ENCODE results near the gene FRS2.

FRS2 gene

GRCh38 chr12:69490920-69491643 is 20.9 kb downstream of the FRS2 start:
- H3K4me3 ChIP-seq (ENCODE audit: low read depth, low read length): no peak overlapping the region
- in situ Hi-C loops (cut with HindIII; ENCODE audit: low sequenced_read_pairs): no loop called here
- DNase-seq (ENCODE audit: low read depth): no peak
- TF ChIP-seq, protein P1, sequence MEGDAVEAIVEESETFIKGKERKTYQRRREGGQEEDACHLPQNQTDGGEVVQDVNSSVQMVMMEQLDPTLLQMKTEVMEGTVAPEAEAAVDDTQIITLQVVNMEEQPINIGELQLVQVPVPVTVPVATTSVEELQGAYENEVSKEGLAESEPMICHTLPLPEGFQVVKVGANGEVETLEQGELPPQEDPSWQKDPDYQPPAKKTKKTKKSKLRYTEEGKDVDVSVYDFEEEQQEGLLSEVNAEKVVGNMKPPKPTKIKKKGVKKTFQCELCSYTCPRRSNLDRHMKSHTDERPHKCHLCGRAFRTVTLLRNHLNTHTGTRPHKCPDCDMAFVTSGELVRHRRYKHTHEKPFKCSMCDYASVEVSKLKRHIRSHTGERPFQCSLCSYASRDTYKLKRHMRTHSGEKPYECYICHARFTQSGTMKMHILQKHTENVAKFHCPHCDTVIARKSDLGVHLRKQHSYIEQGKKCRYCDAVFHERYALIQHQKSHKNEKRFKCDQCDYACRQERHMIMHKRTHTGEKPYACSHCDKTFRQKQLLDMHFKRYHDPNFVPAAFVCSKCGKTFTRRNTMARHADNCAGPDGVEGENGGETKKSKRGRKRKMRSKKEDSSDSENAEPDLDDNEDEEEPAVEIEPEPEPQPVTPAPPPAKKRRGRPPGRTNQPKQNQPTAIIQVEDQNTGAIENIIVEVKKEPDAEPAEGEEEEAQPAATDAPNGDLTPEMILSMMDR (IDR thresholded peaks at IDR 0.05; ENCODE audit: low read depth, low read length, missing control alignments): no peak

DNA sequence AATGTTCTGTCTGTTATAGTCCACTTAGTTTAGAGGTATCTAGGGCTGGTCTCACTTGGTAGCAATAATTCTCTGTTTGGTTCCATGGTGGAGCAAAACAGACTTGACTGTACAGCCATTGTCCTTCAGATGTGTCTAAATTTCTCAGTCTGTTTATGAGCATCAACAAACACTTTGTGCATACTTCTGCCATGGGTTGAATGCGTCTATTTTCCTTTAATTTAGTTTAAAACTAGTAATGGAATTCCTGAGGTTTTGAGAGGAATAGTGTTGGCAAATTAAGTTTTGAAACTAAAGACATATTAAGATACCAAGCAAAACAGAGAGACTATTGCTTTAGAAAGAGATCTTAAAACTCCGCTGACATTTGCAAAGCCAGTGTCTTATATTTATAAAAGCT is 22.6 kb downstream of the FRS2 start:
- no peak for DNase-seq (ENCODE audit: low read depth)
- TF ChIP-seq, protein P1 (IDR thresholded peaks at IDR 0.05; ENCODE audit: low read depth, low read length, missing control alignments): no peak
- no peak overlapping the region for H3K4me3 ChIP-seq (ENCODE audit: low read depth, low read length)
- in situ Hi-C loops (cut with HindIII; ENCODE audit: low sequenced_read_pairs): no loop called here

DNA sequence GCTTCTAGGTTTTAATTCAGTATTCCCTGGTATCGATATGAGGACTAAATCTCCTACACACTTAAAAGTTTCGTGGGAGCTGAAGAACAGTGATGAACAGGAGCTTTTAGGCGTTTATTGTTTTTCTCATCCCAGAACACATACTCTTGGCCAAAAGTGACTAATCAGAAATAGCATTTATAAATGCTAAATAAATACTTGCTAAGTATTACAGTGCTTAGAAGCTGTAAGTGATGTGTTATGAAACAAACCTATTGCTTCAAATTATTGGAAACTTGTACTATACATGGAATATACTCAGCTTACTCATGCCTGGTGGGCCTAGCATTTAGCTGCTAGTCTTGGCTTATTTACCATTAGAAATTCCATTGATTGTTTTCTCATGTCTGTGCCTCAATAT is 24.9 kb downstream of the FRS2 start:
- H3K4me3 ChIP-seq (ENCODE audit: low read depth, low read length): no peak overlapping the region
- no peak for DNase-seq (ENCODE audit: low read depth)
- in situ Hi-C loops (cut with HindIII; ENCODE audit: low sequenced_read_pairs): no loop called here
- TF ChIP-seq, protein P1 (IDR thresholded peaks at IDR 0.05; ENCODE audit: low read depth, low read length, missing control alignments): no peak

DNA sequence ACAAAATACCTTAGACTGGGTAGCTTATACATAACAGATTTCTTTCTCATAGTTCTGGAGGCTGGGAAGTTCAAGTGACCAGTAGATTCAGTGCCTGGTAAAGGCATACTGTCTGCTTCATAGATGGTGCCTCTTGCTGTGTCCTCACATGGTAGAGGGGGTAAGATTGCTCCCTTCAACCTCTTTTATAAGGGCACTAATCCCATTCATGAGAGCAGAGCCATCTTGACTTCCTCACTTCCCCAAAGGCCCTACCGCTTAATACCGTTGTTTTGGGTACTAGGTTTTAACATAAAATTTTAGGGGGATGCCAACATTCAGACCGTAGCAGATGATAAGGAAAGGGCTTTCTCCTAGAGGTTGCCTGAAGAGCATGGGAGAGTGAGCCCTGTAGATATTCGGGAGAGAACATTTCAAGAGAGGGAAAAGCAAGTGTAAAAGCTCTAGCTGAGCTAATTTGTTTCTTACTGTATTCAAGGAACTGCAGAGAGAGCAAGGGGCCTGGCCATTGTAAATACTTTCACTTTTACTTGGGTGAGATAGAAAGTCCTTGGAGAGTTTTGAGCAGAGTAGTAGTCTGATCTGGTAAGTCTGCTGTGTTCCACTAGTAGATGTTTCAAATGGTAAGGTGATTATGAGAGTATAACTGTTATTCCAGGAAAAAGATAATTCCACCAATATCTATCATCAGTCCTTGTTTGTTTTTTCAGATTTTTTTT is 27.3 kb downstream of the FRS2 start:
- TF ChIP-seq, protein P1 (IDR thresholded peaks at IDR 0.05; ENCODE audit: low read depth, low read length, missing control alignments): no peak
- DNase-seq (ENCODE audit: low read depth): no peak
- in situ Hi-C loops (cut with HindIII; ENCODE audit: low sequenced_read_pairs): no loop called here
- no peak overlapping the region for H3K4me3 ChIP-seq (ENCODE audit: low read depth, low read length)

DNA sequence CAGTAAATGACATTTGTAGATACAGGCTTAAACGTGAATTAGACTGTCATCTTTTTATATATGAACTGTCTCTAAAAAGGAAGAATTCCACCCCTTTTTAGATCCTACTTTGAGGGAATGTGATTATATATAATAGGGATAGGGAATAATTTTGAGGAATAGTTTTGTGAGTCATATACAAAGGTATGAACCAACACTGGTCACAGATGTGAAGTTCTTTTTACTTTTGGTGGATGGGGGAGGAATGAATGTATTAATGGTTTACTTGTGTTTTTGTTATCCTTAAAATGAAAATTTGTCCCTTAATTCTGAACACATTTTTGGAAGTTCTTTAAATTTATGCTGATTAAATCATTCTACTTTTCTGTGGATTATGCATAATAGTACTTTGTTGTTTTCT is 30.4 kb downstream of the FRS2 start:
- TF ChIP-seq, protein P1 (IDR thresholded peaks at IDR 0.05; ENCODE audit: low read depth, low read length, missing control alignments): no peak
- H3K4me3 ChIP-seq (ENCODE audit: low read depth, low read length): no peak overlapping the region
- DNase-seq (ENCODE audit: low read depth): no peak
- in situ Hi-C loops (cut with HindIII; ENCODE audit: low sequenced_read_pairs): no loop called here

DNA sequence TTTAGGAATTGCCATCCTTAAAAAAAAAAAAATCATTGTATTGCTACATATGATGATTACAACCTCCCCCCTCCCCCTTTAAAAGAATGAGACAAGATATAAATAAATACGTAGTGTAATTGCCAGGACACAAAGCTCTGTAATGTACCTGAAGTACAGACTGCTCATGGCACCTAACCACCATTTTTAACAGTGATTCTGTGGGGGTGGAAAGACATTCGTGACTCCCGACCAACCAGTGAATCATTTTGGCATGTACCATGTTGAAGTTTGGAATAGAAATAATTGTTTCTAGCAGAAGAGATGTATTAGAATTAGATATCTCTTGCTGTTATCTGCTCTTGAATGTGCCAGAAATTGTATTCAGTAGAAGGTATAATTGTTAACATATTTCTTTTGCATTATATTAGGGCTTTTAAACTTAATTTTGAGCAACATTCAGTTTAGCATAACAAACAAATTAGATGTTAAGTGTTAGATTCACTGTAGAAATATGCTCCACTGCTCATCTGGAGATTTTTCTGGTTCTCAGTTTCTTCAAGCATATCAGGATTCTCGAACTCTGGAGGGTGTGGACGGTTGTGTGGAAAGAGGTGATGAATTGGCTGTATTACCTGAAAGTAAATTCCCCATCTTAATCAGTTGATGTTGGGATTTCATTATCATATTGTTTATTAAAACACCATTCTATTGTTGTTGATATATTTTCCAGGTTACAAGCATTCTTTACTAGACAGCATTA is 31.1 kb downstream of the FRS2 start:
- TF ChIP-seq, protein P1 (IDR thresholded peaks at IDR 0.05; ENCODE audit: low read depth, low read length, missing control alignments): no peak
- no peak overlapping the region for H3K4me3 ChIP-seq (ENCODE audit: low read depth, low read length)
- DNase-seq (ENCODE audit: low read depth): no peak
- in situ Hi-C loops (cut with HindIII; ENCODE audit: low sequenced_read_pairs): no loop called here

Data from astrocyte of the cerebellum (primary cell).